ENCODE measurements around the gene ZNF710.

- no peak for TF ChIP-seq POLR2AphosphoS5 (IDR thresholded peaks at IDR 0.05; ENCODE audit: low read depth)
- no peak for TF ChIP-seq CTCF (IDR thresholded peaks at IDR 0.05; ENCODE audit: insufficient read depth, low read length)
- TF ChIP-seq, protein P1, sequence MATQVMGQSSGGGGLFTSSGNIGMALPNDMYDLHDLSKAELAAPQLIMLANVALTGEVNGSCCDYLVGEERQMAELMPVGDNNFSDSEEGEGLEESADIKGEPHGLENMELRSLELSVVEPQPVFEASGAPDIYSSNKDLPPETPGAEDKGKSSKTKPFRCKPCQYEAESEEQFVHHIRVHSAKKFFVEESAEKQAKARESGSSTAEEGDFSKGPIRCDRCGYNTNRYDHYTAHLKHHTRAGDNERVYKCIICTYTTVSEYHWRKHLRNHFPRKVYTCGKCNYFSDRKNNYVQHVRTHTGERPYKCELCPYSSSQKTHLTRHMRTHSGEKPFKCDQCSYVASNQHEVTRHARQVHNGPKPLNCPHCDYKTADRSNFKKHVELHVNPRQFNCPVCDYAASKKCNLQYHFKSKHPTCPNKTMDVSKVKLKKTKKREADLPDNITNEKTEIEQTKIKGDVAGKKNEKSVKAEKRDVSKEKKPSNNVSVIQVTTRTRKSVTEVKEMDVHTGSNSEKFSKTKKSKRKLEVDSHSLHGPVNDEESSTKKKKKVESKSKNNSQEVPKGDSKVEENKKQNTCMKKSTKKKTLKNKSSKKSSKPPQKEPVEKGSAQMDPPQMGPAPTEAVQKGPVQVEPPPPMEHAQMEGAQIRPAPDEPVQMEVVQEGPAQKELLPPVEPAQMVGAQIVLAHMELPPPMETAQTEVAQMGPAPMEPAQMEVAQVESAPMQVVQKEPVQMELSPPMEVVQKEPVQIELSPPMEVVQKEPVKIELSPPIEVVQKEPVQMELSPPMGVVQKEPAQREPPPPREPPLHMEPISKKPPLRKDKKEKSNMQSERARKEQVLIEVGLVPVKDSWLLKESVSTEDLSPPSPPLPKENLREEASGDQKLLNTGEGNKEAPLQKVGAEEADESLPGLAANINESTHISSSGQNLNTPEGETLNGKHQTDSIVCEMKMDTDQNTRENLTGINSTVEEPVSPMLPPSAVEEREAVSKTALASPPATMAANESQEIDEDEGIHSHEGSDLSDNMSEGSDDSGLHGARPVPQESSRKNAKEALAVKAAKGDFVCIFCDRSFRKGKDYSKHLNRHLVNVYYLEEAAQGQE (IDR thresholded peaks at IDR 0.05; ENCODE audit: insufficient replicate concordance, low read depth) = no peak
- no peak for TF ChIP-seq GABPA (IDR thresholded peaks at IDR 0.05; ENCODE audit: low read depth)
- no peak for TF ChIP-seq SPI1 (IDR thresholded peaks at IDR 0.05; ENCODE audit: borderline replicate concordance, low read depth)
Observed at GRCh38 chr15:90047956-90048575, 46.9 kb downstream of the ZNF710 start.

Measured in HL-60 (cell line).